Prostate gland (tissue), 2 donors: ENCODE data around the gene C1QTNF1. TPM values are rescaled to one million over a fixed set of nuclear protein-coding genes. Genes with fewer than 3 reads are reported as not detected.

Source experiments
- DNase-seq: peaks from one replicate; pipeline ENCODE4 v3.0.0-alpha.2; 2019; ENCODE audit warnings: low spot score
- H3K27ac ChIP-seq, 2 donors: fragments of 200-600 bp; sonication (generic); 2 replicates each; pipeline ENCODE4 v1.5.1; 2017 to 2019
- H3K27me3 ChIP-seq: fragments of 200-600 bp; sonication (generic); replicated peaks from 2 replicates; pipeline ENCODE4 v1.5.1; 2019; ENCODE audit not compliant: insufficient read depth
- H3K36me3 ChIP-seq, 2 donors: fragments of 200-600 bp; sonication (generic); 1 replicate in 1 of 2; 2 replicates in 1 of 2; pipeline versions ENCODE4 v1.5.1 to v1.8.1; 2017 to 2019
- H3K4me1 ChIP-seq: fragments of 200-600 bp; sonication (generic); replicated peaks from 2 replicates; pipeline ENCODE4 v1.5.1; 2019
- H3K4me3 ChIP-seq, 2 donors: fragments of 200-600 bp; sonication (generic); 2 replicates each; pipeline ENCODE4 v1.5.1; 2017 to 2019
- H3K9me3 ChIP-seq: fragments of 200-600 bp; sonication (generic); 2 replicates; pipeline ENCODE4 v1.5.1; 2017
- CTCF ChIP-seq, 4 experiments: fragments of 200-600 bp in 2 of 4; fragments of 450-650 bp in 2 of 4; sonication (generic) in 2 of 4; IDR thresholded peaks; 1 replicate in 3 of 4; 2 replicates in 1 of 4; pipeline ENCODE4 v1.5.1; 2016 to 2019; ENCODE audit warnings: antibody characterized with exemption in 4 of 4, mild to moderate bottlenecking in 2 of 4, moderate library complexity in 2 of 4
- POLR2A ChIP-seq: fragments of 450-650 bp; IDR thresholded peaks from one replicate; pipeline ENCODE4 v1.6.1; 2016; ENCODE audit warnings: antibody characterized with exemption, mild to moderate bottlenecking
- POLR2AphosphoS5 ChIP-seq: sonication (generic); formaldehyde crosslinking; IDR thresholded peaks from one replicate; pipeline ENCODE4 v1.6.1; 2017; ENCODE audit warnings: antibody characterized with exemption
- WGBS: methylation state at CpG from one replicate; pipeline ENCODE4 v1.1.5; 2018; 5-methylcytosine and 5-hydroxymethylcytosine counted together
- intact Hi-C: fragments of 100-400 bp; cut with DNase I; formaldehyde crosslinking; loops from one replicate; pipeline ENCODE4 v1.14.2; 2022
- total RNA-seq, 2 donors: library from RNA; depleted of rRNA; stranded (reverse); fragments of >200 nt; gene quantifications; one replicate each; pipeline ENCODE4 v1.1.0, GENCODE V29; 2016

Gene C1QTNF1
- total RNA-seq, 2 donors from 2014 or later = 16.3 to 57.9 TPM

GRCh38 chr17:79054200-79054960 lies 30.4 kb downstream of the C1QTNF1 start:
- no peak overlapping the region for H3K27ac ChIP-seq
- H3K4me3 ChIP-seq = no peak overlapping the region
- WGBS = 87% methylated on average over 2 of the region's 2 CpGs
- H3K9me3 ChIP-seq = no peaks in the 10 kb centered on the region
- no peaks in the 10 kb centered on the region for H3K27me3 ChIP-seq
- no peaks in the 10 kb centered on the region for H3K4me1 ChIP-seq
- no peak for DNase-seq
- TF ChIP-seq CTCF (IDR thresholded peaks at IDR 0.05) (no peak), POLR2AphosphoS5 (no peak), POLR2A (no peak)
- intact Hi-C loops = no loop called here
- no peaks in the 10 kb centered on the region for H3K36me3 ChIP-seq

GRCh38 chr17:79055197-79055596 lies 31.2 kb downstream of the C1QTNF1 start:
- Histone ChIP-seq H3K4me3 (no peak overlapping the region), H3K27me3 (no peaks in the 10 kb centered on the region), H3K9me3 (no peaks in the 10 kb centered on the region), H3K27ac (no peak overlapping the region), H3K4me1 (no peaks in the 10 kb centered on the region), H3K36me3 (no peaks in the 10 kb centered on the region)
- no peak for DNase-seq
- intact Hi-C loops = no loop called here
- WGBS = 87% methylated on average over 5 of the region's 5 CpGs
- no peak for TF ChIP-seq POLR2AphosphoS5
- TF ChIP-seq POLR2A = no peak
- TF ChIP-seq CTCF (IDR thresholded peaks at IDR 0.05) = no peak

- Histone ChIP-seq H3K4me3 (no peak overlapping the region), H3K9me3 (no peaks in the 10 kb centered on the region), H3K27me3 (no peaks in the 10 kb centered on the region), H3K4me1 (no peaks in the 10 kb centered on the region), H3K36me3 (no peaks in the 10 kb centered on the region), H3K27ac (no peak overlapping the region)
- DNase-seq = no peak
- intact Hi-C loops = no loop called here
- no peak for TF ChIP-seq CTCF (IDR thresholded peaks at IDR 0.05)
- no peak for TF ChIP-seq POLR2AphosphoS5
- TF ChIP-seq POLR2A = no peak
- 88% methylated on average over 10 of the region's 10 CpGs for WGBS
These were observed 33.9 kb downstream of the C1QTNF1 start for GRCh38 chr17:79057737-79058385.

GRCh38 chr17:79062691-79063090 lies 38.7 kb downstream of the C1QTNF1 start:
- no peak for DNase-seq
- H3K4me3 ChIP-seq = no peak overlapping the region
- no peaks in the 10 kb centered on the region for H3K9me3 ChIP-seq
- H3K36me3 ChIP-seq = no peaks in the 10 kb centered on the region
- intact Hi-C loops = no loop called here
- 78% methylated on average over 7 of the region's 7 CpGs for WGBS
- H3K27ac ChIP-seq = no peak overlapping the region
- no peaks in the 10 kb centered on the region for H3K4me1 ChIP-seq
- no peak for TF ChIP-seq POLR2AphosphoS5
- TF ChIP-seq CTCF (IDR thresholded peaks at IDR 0.05) = no peak
- no peak for TF ChIP-seq POLR2A
- H3K27me3 ChIP-seq = no peaks in the 10 kb centered on the region

GRCh38 chr17:79064026-79064425 lies 40.1 kb downstream of the C1QTNF1 start:
- WGBS = 75% methylated on average over 4 of the region's 4 CpGs
- DNase-seq = no peak
- H3K27ac ChIP-seq = no peak overlapping the region
- intact Hi-C loops = no loop called here
- H3K4me1 ChIP-seq = no peaks in the 10 kb centered on the region
- H3K27me3 ChIP-seq = no peaks in the 10 kb centered on the region
- H3K36me3 ChIP-seq = no peaks in the 10 kb centered on the region
- no peak for TF ChIP-seq POLR2AphosphoS5
- no peak for TF ChIP-seq POLR2A
- no peak for TF ChIP-seq CTCF (IDR thresholded peaks at IDR 0.05)
- no peaks in the 10 kb centered on the region for H3K9me3 ChIP-seq
- no peak overlapping the region for H3K4me3 ChIP-seq
